Loucy (cell line): Measurements from ENCODE around the gene TGFBR3.
A peak's percentile ranks its signal among the peaks of the same experiment; 100 is the strongest.

ENCODE experiments used
- H2AFZ ChIP-seq: fragments of 200-600 bp; sonication (generic); 2 replicates; pipeline ENCODE4 v1.6.0; 2016; ENCODE audit warnings: antibody characterized with exemption, mild to moderate bottlenecking, low read length, moderate library complexity
- H3F3A ChIP-seq: fragments of 200-600 bp; 2 replicates; pipeline ENCODE4 v1.6.0; 2016; ENCODE audit warnings: antibody characterized with exemption, low read depth, mild to moderate bottlenecking
- H3K27me3 ChIP-seq: fragments of 200-600 bp; sonication (generic); 2 replicates; pipeline ENCODE4 v1.6.1; 2014; ENCODE audit warnings: low read length, mild to moderate bottlenecking; ENCODE audit not compliant: insufficient read depth, poor library complexity, severe bottlenecking
- H3K36me3 ChIP-seq: fragments of 200-600 bp; sonication (generic); 2 replicates; pipeline ENCODE4 v1.6.1; 2016; ENCODE audit warnings: low read length; ENCODE audit not compliant: insufficient read depth
- H3K4me1 ChIP-seq: fragments of 200-600 bp; sonication (generic); 2 replicates; pipeline ENCODE4 v1.5.1; 2014; ENCODE audit warnings: low read length, mild to moderate bottlenecking; ENCODE audit not compliant: insufficient read depth, poor library complexity, severe bottlenecking
- H3K4me2 ChIP-seq: fragments of 200-600 bp; sonication (generic); 2 replicates; pipeline ENCODE4 v1.6.0; 2014; ENCODE audit warnings: antibody characterized with exemption, low read length, low read depth, mild to moderate bottlenecking; ENCODE audit not compliant: poor library complexity, severe bottlenecking
- H3K4me3 ChIP-seq: fragments of 200-600 bp; sonication (generic); 2 replicates; pipeline ENCODE4 v1.5.1; 2014; ENCODE audit warnings: low read length, mild to moderate bottlenecking, mixed read lengths; ENCODE audit not compliant: poor library complexity, severe bottlenecking
- H3K79me2 ChIP-seq: fragments of 200-600 bp; sonication (generic); 2 replicates; pipeline ENCODE4 v1.6.1; 2014; ENCODE audit warnings: low read length; ENCODE audit not compliant: insufficient read depth
- H3K9ac ChIP-seq: fragments of 200-600 bp; sonication (generic); 2 replicates; pipeline ENCODE4 v1.6.0; 2014; ENCODE audit warnings: mild to moderate bottlenecking, low read depth, low read length, moderate library complexity; ENCODE audit not compliant: poor library complexity, severe bottlenecking
- H3K9me2 ChIP-seq: fragments of 200-600 bp; sonication (generic); replicated peaks from 2 replicates; pipeline ENCODE4 v1.6.1; 2016; ENCODE audit warnings: low read depth, low read length, mixed read lengths
- H3K9me3 ChIP-seq: fragments of 200-600 bp; sonication (generic); 2 replicates; pipeline ENCODE4 v1.6.1; 2014; ENCODE audit warnings: mild to moderate bottlenecking, antibody characterized with exemption, low read length, low read depth; ENCODE audit not compliant: insufficient read depth
- H4K20me1 ChIP-seq: fragments of 200-600 bp; sonication (generic); 2 replicates; pipeline ENCODE4 v1.6.0; 2014; ENCODE audit warnings: antibody characterized with exemption, low read length, mild to moderate bottlenecking; ENCODE audit not compliant: insufficient read depth, poor library complexity, severe bottlenecking
- CTCF ChIP-seq: fragments of 200-600 bp; sonication (generic); conservative IDR thresholded peaks from 2 replicates; pipeline ENCODE4 v1.5.1; 2014; ENCODE audit warnings: mild to moderate bottlenecking, antibody characterized with exemption, low read length
- EZH2phosphoT487 ChIP-seq: fragments of 200-600 bp; IDR thresholded peaks from 2 replicates; pipeline ENCODE4 v1.6.1; 2018; ENCODE audit warnings: antibody characterized with exemption, mild to moderate bottlenecking, moderate library complexity, borderline replicate concordance

TGFBR3 gene

GRCh38 chr1:91803847-91804545, 82.0 kb downstream of the TGFBR3 start:
- no peaks in the 10 kb centered on the region for H3K79me2 ChIP-seq
- H3K9me2 ChIP-seq = no peaks in the 10 kb centered on the region
- no peak overlapping the region for H3K9ac ChIP-seq
- H3K4me2 ChIP-seq = peak overlapping the region; percentile 31
- H3K9me3 ChIP-seq = no peaks in the 10 kb centered on the region
- H3F3A ChIP-seq = no peaks in the 10 kb centered on the region
- no peak overlapping the region for H3K4me3 ChIP-seq
- H3K27me3 ChIP-seq = no peaks in the 10 kb centered on the region
- no peak for TF ChIP-seq CTCF
- TF ChIP-seq EZH2phosphoT487 = no peak
- peaks cover 16% of the 10 kb centered on the region for H3K4me1 ChIP-seq
- H2AFZ ChIP-seq = peak overlapping the region; percentile 79
- no peaks in the 10 kb centered on the region for H3K36me3 ChIP-seq
- no peaks in the 10 kb centered on the region for H4K20me1 ChIP-seq

DNA sequence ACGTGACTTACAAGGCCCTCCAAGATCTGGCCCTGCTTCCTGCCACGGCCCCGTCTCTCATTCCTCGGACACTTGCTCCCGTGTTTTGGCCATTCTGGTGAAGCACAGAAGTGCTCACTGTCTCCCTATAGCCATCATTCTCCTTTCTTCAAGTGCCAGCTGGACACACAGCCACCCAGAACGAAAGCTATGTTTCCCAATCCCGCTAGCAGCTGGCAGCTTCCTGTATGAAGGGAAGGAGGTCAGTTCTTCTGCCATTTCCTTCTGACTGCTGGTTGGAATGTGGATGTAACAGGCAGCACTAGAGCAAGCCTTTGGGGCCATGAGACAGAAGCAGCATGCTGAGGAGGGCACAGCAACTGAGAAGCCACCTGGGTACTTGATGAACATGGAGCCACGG, 82.8 kb downstream of the TGFBR3 start:
- Histone ChIP-seq H3K4me1 (peaks cover 15% of the 10 kb centered on the region), H3K27me3 (no peaks in the 10 kb centered on the region), H4K20me1 (no peaks in the 10 kb centered on the region), H3K9me3 (no peaks in the 10 kb centered on the region), H3K4me2 (no peak overlapping the region), H3K36me3 (no peaks in the 10 kb centered on the region), H3K9me2 (no peaks in the 10 kb centered on the region), H3K79me2 (no peaks in the 10 kb centered on the region), H3F3A (no peaks in the 10 kb centered on the region), H2AFZ (peak overlapping the region; percentile 79; the same call in 1 of the 2 replicates), H3K4me3 (no peak overlapping the region), H3K9ac (no peak overlapping the region)
- TF ChIP-seq EZH2phosphoT487 = no peak
- TF ChIP-seq CTCF = no peak

GRCh38 chr1:91801496-91802115, 84.3 kb downstream of the TGFBR3 start:
- no peaks in the 10 kb centered on the region for H3K9me3 ChIP-seq
- H3K9ac ChIP-seq = no peak overlapping the region
- H3F3A ChIP-seq = no peaks in the 10 kb centered on the region
- H3K9me2 ChIP-seq = no peaks in the 10 kb centered on the region
- no peak overlapping the region for H3K4me2 ChIP-seq
- no peaks in the 10 kb centered on the region for H4K20me1 ChIP-seq
- no peak overlapping the region for H2AFZ ChIP-seq
- TF ChIP-seq CTCF (no peak), EZH2phosphoT487 (no peak)
- H3K4me1 ChIP-seq = peaks cover 15% of the 10 kb centered on the region
- H3K4me3 ChIP-seq = no peak overlapping the region
- H3K79me2 ChIP-seq = no peaks in the 10 kb centered on the region
- no peaks in the 10 kb centered on the region for H3K27me3 ChIP-seq
- no peaks in the 10 kb centered on the region for H3K36me3 ChIP-seq
